Neural cell (in vitro differentiated cells): ENCODE measurements around the gene ANKRD28. TPM values are rescaled to one million over a fixed set of nuclear protein-coding genes. Genes with fewer than 3 reads are reported as not detected.

Experiments
- H2AFZ ChIP-seq: fragments of 200-600, 300-800 bp; sonication (generic), shearing (Covaris generic); 2 replicates; pipeline ENCODE4 v1.6.0; 2014; ENCODE audit warnings: low read depth, mild to moderate bottlenecking, antibody characterized with exemption, low read length, moderate library complexity
- H3F3A ChIP-seq: fragments of 200-600 bp; shearing (Covaris generic); 2 replicates; pipeline ENCODE4 v1.6.1; 2016; ENCODE audit warnings: mild to moderate bottlenecking, moderate library complexity, mixed read lengths, antibody characterized with exemption, low read length; ENCODE audit not compliant: insufficient read depth, poor library complexity, severe bottlenecking
- H3K27ac ChIP-seq: fragments of 200-600, 300-800 bp; sonication (generic), shearing (Covaris generic); 2 replicates; pipeline ENCODE4 v1.5.1; 2014; ENCODE audit warnings: mild to moderate bottlenecking, low read length, moderate library complexity
- H3K27me3 ChIP-seq: fragments of 300-800, 200-600 bp; sonication (generic), shearing (Covaris generic); 2 replicates; pipeline ENCODE4 v1.6.0; 2014; ENCODE audit warnings: mild to moderate bottlenecking, low read depth, low read length, moderate library complexity; ENCODE audit not compliant: insufficient read depth
- H3K36me3 ChIP-seq: fragments of 300-800, 200-600 bp; sonication (generic), shearing (Covaris generic); 2 replicates; pipeline ENCODE4 v1.5.1; 2014; ENCODE audit warnings: mild to moderate bottlenecking, antibody characterized with exemption, low read length, moderate library complexity; ENCODE audit not compliant: insufficient read depth
- H3K4me2 ChIP-seq: fragments of 300-800, 200-600 bp; sonication (generic), shearing (Covaris generic); 2 replicates; pipeline ENCODE4 v1.6.0; 2014; ENCODE audit warnings: mild to moderate bottlenecking, low read length
- H3K4me3 ChIP-seq: fragments of 300-800, 200-600 bp; sonication (generic), shearing (Covaris generic); 2 replicates; pipeline ENCODE4 v1.5.1; 2014; ENCODE audit warnings: mild to moderate bottlenecking, low read length, moderate library complexity
- H3K79me2 ChIP-seq: fragments of 200-600 bp; shearing (Covaris generic); replicated peaks from 2 replicates; pipeline ENCODE4 v1.6.0; 2014; ENCODE audit warnings: mild to moderate bottlenecking, low read length, moderate library complexity; ENCODE audit not compliant: insufficient read depth
- H3K9ac ChIP-seq: fragments of 300-800, 200-600 bp; sonication (generic), shearing (Covaris generic); 2 replicates; pipeline ENCODE4 v1.6.1; 2016; ENCODE audit warnings: mild to moderate bottlenecking, low read length, mixed read lengths
- H3K9me2 ChIP-seq: fragments of 200-600 bp; shearing (Covaris generic); 2 replicates; pipeline ENCODE4 v1.6.1; 2016; ENCODE audit warnings: mild to moderate bottlenecking, low read length, mixed read lengths; ENCODE audit not compliant: insufficient read depth
- H3K9me3 ChIP-seq: fragments of 200-600, 300-800 bp; sonication (generic), shearing (Covaris generic); 2 replicates; pipeline ENCODE4 v1.6.1; 2016; ENCODE audit warnings: mild to moderate bottlenecking, mixed run types, low read length, moderate library complexity, mixed read lengths
- H4K20me1 ChIP-seq: fragments of 200-600 bp; shearing (Covaris generic); 2 replicates; pipeline ENCODE4 v1.6.1; 2016; ENCODE audit warnings: mild to moderate bottlenecking, mixed run types; ENCODE audit not compliant: insufficient read depth
- CTCF ChIP-seq: fragments of 450-650 bp; IDR thresholded peaks from 2 replicates; pipeline ENCODE4 v1.5.1; 2014; ENCODE audit warnings: antibody characterized with exemption, mild to moderate bottlenecking, moderate library complexity; ENCODE audit not compliant: poor library complexity, severe bottlenecking
- EP300 ChIP-seq: fragments of 450-650 bp; conservative IDR thresholded peaks from 2 replicates; pipeline ENCODE4 v1.6.1; 2014; ENCODE audit warnings: antibody characterized with exemption, mild to moderate bottlenecking, moderate library complexity; ENCODE audit not compliant: poor library complexity, severe bottlenecking
- EZH2 ChIP-seq: fragments of 200-600, 300-800 bp; shearing (Covaris generic), sonication (generic); IDR thresholded peaks from 2 replicates; pipeline ENCODE4 v1.6.1; 2014; ENCODE audit warnings: antibody characterized with exemption, low read length, borderline replicate concordance, mild to moderate bottlenecking; ENCODE audit not compliant: insufficient read depth, poor library complexity, severe bottlenecking
- MXI1 ChIP-seq: fragments of 450-650 bp; conservative IDR thresholded peaks from 2 replicates; pipeline ENCODE4 v1.6.1; 2014; ENCODE audit warnings: antibody characterized with exemption, mild to moderate bottlenecking; ENCODE audit not compliant: poor library complexity, severe bottlenecking
- POLR2AphosphoS5 ChIP-seq: IDR thresholded peaks from 2 replicates; pipeline ENCODE4 v1.6.1; 2012
- RAD21 ChIP-seq: fragments of 450-650 bp; conservative IDR thresholded peaks from 2 replicates; pipeline ENCODE4 v1.6.1; 2014; ENCODE audit warnings: antibody characterized with exemption, mild to moderate bottlenecking, moderate library complexity
- REST ChIP-seq: IDR thresholded peaks from 2 replicates; pipeline ENCODE4 v1.6.1; 2012; ENCODE audit warnings: borderline replicate concordance
- SMC3 ChIP-seq: fragments of 450-650 bp; conservative IDR thresholded peaks from 2 replicates; pipeline ENCODE4 v1.6.1; 2014; ENCODE audit warnings: antibody characterized with exemption, mild to moderate bottlenecking, moderate library complexity; ENCODE audit not compliant: poor library complexity
- TAF1 ChIP-seq: IDR thresholded peaks from 2 replicates; pipeline ENCODE4 v1.6.1; 2012; ENCODE audit warnings: low read depth
- polyA plus RNA-seq: library from polyadenylated mRNA; depleted of rRNA; stranded (reverse); fragments of >200 nt; gene quantifications from 2 replicates; pipeline ENCODE4 v1.2.3, GENCODE V29; 2014

The ANKRD28 gene
- polyA plus RNA-seq, 1 donor from 2014 or later, result 101 TPM

GRCh38 chr3:15731024-15731423 is 66.8 kb downstream of the ANKRD28 start:
- no peak overlapping the region for H2AFZ ChIP-seq
- no peak for TF ChIP-seq SMC3
- no peak for TF ChIP-seq TAF1
- no peak for TF ChIP-seq MXI1
- no peak for TF ChIP-seq EZH2
- no peaks in the 10 kb centered on the region for H3K79me2 ChIP-seq
- no peak overlapping the region for H3K4me2 ChIP-seq
- no peaks in the 10 kb centered on the region for H3F3A ChIP-seq
- H3K4me3 ChIP-seq, result no peak overlapping the region
- H3K36me3 ChIP-seq, result peaks cover 7% of the 10 kb centered on the region
- H3K9me2 ChIP-seq, result no peaks in the 10 kb centered on the region
- H3K9me3 ChIP-seq, result no peaks in the 10 kb centered on the region
- H3K9ac ChIP-seq, result no peak overlapping the region
- no peak overlapping the region for H3K27ac ChIP-seq
- no peaks in the 10 kb centered on the region for H3K27me3 ChIP-seq
- H4K20me1 ChIP-seq, result no peaks in the 10 kb centered on the region

GRCh38 chr3:15728766-15729165 is 69.0 kb downstream of the ANKRD28 start:
- TF ChIP-seq RAD21 (no peak), MXI1 (no peak), REST (no peak), TAF1 (no peak), SMC3 (no peak), POLR2AphosphoS5 (no peak), CTCF (no peak), EP300 (no peak), EZH2 (no peak)
- Histone ChIP-seq H3K9me2 (no peaks in the 10 kb centered on the region), H3K27ac (no peak overlapping the region), H3K9me3 (no peaks in the 10 kb centered on the region), H3K79me2 (no peaks in the 10 kb centered on the region), H4K20me1 (no peaks in the 10 kb centered on the region), H2AFZ (no peak overlapping the region), H3K4me2 (no peak overlapping the region), H3K4me3 (no peak overlapping the region), H3K36me3 (peaks cover 1% of the 10 kb centered on the region), H3K27me3 (no peaks in the 10 kb centered on the region), H3K9ac (no peak overlapping the region), H3F3A (no peaks in the 10 kb centered on the region)

- H3K27ac ChIP-seq, result no peak overlapping the region
- H3K27me3 ChIP-seq, result no peaks in the 10 kb centered on the region
- H3K79me2 ChIP-seq, result no peaks in the 10 kb centered on the region
- peaks cover 4% of the 10 kb centered on the region for H3K36me3 ChIP-seq
- no peaks in the 10 kb centered on the region for H4K20me1 ChIP-seq
- H3K4me3 ChIP-seq, result no peak overlapping the region
- TF ChIP-seq REST, result no peak
- H3F3A ChIP-seq, result no peaks in the 10 kb centered on the region
- H2AFZ ChIP-seq, result no peak overlapping the region
- no peak overlapping the region for H3K9ac ChIP-seq
- H3K4me2 ChIP-seq, result no peak overlapping the region
- H3K9me2 ChIP-seq, result no peaks in the 10 kb centered on the region
- no peaks in the 10 kb centered on the region for H3K9me3 ChIP-seq
Measured at GRCh38 chr3:15726881-15727280, 70.9 kb downstream of the ANKRD28 start.
